BJ (cell line): ENCODE results near the gene EPHA4. TPM values are rescaled to one million over a fixed set of nuclear protein-coding genes. Genes with fewer than 3 reads are reported as not detected.

Experiments used
- CTCF ChIA-PET: fragments of 350-600 bp; formaldehyde crosslinking; extraction: SDS; loops from one replicate; lab custom pipeline; 2021; ENCODE audit warnings: antibody characterized with exemption, inconsistent platforms; lab: Yijun Ruan, JAX
- POLR2A ChIA-PET: fragments of 300-600 bp; sonication (Branson Sonifier 250); formaldehyde crosslinking; extraction: SDS; loops from one replicate; lab custom pipeline; 2021; ENCODE audit warnings: antibody characterized with exemption; lab: Charles Lee
- DNase-seq: peaks from one replicate; pipeline ENCODE4 v3.0.0-alpha.2; 2011; ENCODE audit warnings: low read depth
- H3K27me3 ChIP-seq: 2 replicates; pipeline ENCODE4 v1.6.0; 2011; ENCODE audit warnings: low read length; ENCODE audit not compliant: control insufficient read depth, insufficient read depth
- H3K36me3 ChIP-seq: 2 replicates; pipeline ENCODE4 v1.5.1; 2011; ENCODE audit warnings: low read length; ENCODE audit not compliant: control insufficient read depth, insufficient read depth
- H3K4me3 ChIP-seq: 2 replicates; pipeline ENCODE4 v1.5.1; 2011; ENCODE audit warnings: low read depth, mild to moderate bottlenecking, control low read depth, low read length
- CTCF ChIP-seq: IDR thresholded peaks from 2 replicates; pipeline ENCODE4 v1.5.1; 2011; ENCODE audit warnings: low read depth, mild to moderate bottlenecking, control low read depth, inconsistent platforms, low read length, moderate library complexity; ENCODE audit not compliant: insufficient read depth
- polyA plus RNA-seq: library from polyadenylated mRNA; depleted of rRNA; stranded (reverse); fragments of >200 nt; gene quantifications from 2 replicates; pipeline ENCODE4 v1.2.3, GENCODE V29; 2011

EPHA4 gene
- polyA plus RNA-seq, 1 experiment = 63.2 TPM

GRCh38 chr2:221488136-221488807 lies 83.8 kb downstream of the EPHA4 start:
- TF ChIP-seq CTCF = no peak
- H3K4me3 ChIP-seq = no peak overlapping the region
- H3K27me3 ChIP-seq = no peaks in the 10 kb centered on the region
- H3K36me3 ChIP-seq = no peaks in the 10 kb centered on the region
- no peak for DNase-seq
- ChIA-PET CTCF (no interaction called here), POLR2A (no interaction called here)

- no peak overlapping the region for H3K4me3 ChIP-seq
- DNase-seq = no peak
- no peak for TF ChIP-seq CTCF
- POLR2A ChIA-PET = no interaction called here
- no peaks in the 10 kb centered on the region for H3K27me3 ChIP-seq
- H3K36me3 ChIP-seq = peaks cover 4% of the 10 kb centered on the region; the same call in 1 of the 2 replicates
- CTCF ChIA-PET = interaction anchor here (0.5 kb wide), 1 partner anchor 85 kb away, joined by 4 read pairs; no protein-coding TSS in a partner anchor
Measured at GRCh38 chr2:221486106-221486505, 86.0 kb downstream of the EPHA4 start.

- H3K4me3 ChIP-seq = no peak overlapping the region
- ChIA-PET POLR2A (no interaction called here), CTCF (interaction anchor here (0.5 kb wide), 1 partner anchor 86 kb away, joined by 4 read pairs; no protein-coding TSS in a partner anchor)
- peak; percentile 25 for DNase-seq
- H3K27me3 ChIP-seq = no peaks in the 10 kb centered on the region
- TF ChIP-seq CTCF = no peak
- H3K36me3 ChIP-seq = peaks cover 4% of the 10 kb centered on the region; the same call in 1 of the 2 replicates
Measured at GRCh38 chr2:221485503-221485870, 86.6 kb downstream of the EPHA4 start.

GRCh38 chr2:221484761-221485502 lies 87.2 kb downstream of the EPHA4 start:
- no peak for TF ChIP-seq CTCF

GRCh38 chr2:221482666-221483455 lies 89.2 kb downstream of the EPHA4 start:
- Histone ChIP-seq H3K36me3 (peaks cover 10% of the 10 kb centered on the region), H3K4me3 (no peak overlapping the region), H3K27me3 (no peaks in the 10 kb centered on the region)
- ChIA-PET CTCF (no interaction called here), POLR2A (no interaction called here)
- TF ChIP-seq CTCF = no peak
- DNase-seq = no peak

More at GRCh38 chr2:221484761-221485502, 87.2 kb downstream of the EPHA4 start:
- peaks cover 7% of the 10 kb centered on the region; the same call in 1 of the 2 replicates for H3K36me3 ChIP-seq
- POLR2A ChIA-PET = no interaction called here
- CTCF ChIA-PET = no interaction called here
- H3K27me3 ChIP-seq = no peaks in the 10 kb centered on the region
- no peak overlapping the region for H3K4me3 ChIP-seq
- DNase-seq = no peak
